Fibroblast of mammary gland (primary cell): Measurements from ENCODE around the gene BMPR1B.
A peak's percentile ranks its signal among the peaks of the same experiment; 100 is the strongest.

Experiments
- DNase-seq: peaks from one replicate; pipeline ENCODE4 v3.0.0-alpha.2; 2010; ENCODE audit warnings: low read depth
- H3K4me3 ChIP-seq: 2 replicates; pipeline ENCODE4 v1.5.1; 2011; ENCODE audit warnings: low read depth, mild to moderate bottlenecking, low read length, moderate library complexity; ENCODE audit not compliant: control insufficient read depth
- CTCF ChIP-seq: conservative IDR thresholded peaks from 2 replicates; pipeline ENCODE4 v1.5.1; 2011; ENCODE audit warnings: low read depth, low read length, inconsistent platforms; ENCODE audit not compliant: control insufficient read depth, insufficient read depth

Gene BMPR1B

GRCh38 chr4:94933799-94934198 lies 176.0 kb downstream of the BMPR1B start:
- H3K4me3 ChIP-seq = no peak overlapping the region
- no peak for TF ChIP-seq CTCF
- no peak for DNase-seq

GRCh38 chr4:94934201-94934600 lies 176.4 kb downstream of the BMPR1B start:
- TF ChIP-seq CTCF = no peak
- DNase-seq = peak; percentile 40
- no peak overlapping the region for H3K4me3 ChIP-seq

- no peak for DNase-seq
- H3K4me3 ChIP-seq = no peak overlapping the region
- no peak for TF ChIP-seq CTCF
Observed at GRCh38 chr4:94934864-94935263, 177.1 kb downstream of the BMPR1B start.

- H3K4me3 ChIP-seq = no peak overlapping the region
- no peak for TF ChIP-seq CTCF
- DNase-seq = no peak
Observed at GRCh38 chr4:94936854-94937253, 179.1 kb downstream of the BMPR1B start.

GRCh38 chr4:94939791-94940519 lies 182.2 kb downstream of the BMPR1B start:
- H3K4me3 ChIP-seq = no peak overlapping the region
- DNase-seq = peak; percentile 44
- TF ChIP-seq CTCF = no peak

GRCh38 chr4:94940520-94940908 lies 182.8 kb downstream of the BMPR1B start:
- DNase-seq = no peak
- H3K4me3 ChIP-seq = no peak overlapping the region
- TF ChIP-seq CTCF = no peak
